IPS DF 19.7 (cell line): ENCODE results near the gene BOC.

Experiments
- DNase-seq: peaks from one replicate; pipeline ENCODE4 v3.0.0-alpha.2; 2013; ENCODE audit warnings: low read depth, low spot score

Gene BOC

DNA sequence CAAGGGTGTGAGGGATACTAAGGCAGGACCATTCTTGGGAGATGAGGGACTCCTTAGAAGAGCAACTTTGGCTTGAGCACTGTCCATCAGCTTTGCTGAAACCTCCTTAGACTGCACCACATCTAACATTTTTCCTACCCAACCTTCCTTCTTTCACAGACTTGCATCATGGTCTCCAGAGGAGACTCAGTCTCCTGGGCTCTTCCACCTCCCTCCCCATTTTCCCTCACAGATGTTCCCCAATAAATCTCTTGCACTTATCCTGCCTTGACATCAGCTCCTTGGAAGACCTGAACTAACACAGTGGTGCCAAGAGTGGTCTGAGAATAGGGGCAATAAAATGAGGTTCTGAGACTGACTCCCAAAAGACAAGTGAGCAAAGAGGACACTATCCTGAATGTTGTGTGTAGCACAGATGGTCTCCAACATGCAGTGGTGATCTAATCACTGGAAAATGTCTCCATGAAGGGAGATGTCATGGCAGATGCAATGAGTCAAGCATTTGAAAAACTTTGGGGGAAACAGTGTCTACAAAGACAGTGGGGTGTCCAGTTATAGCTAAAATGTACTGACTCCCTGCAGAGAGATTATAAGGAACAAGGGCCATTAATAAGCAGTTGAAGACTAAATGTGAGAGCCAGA lies 26.0 kb upstream of the BOC start:
- DNase-seq: no peak

DNA sequence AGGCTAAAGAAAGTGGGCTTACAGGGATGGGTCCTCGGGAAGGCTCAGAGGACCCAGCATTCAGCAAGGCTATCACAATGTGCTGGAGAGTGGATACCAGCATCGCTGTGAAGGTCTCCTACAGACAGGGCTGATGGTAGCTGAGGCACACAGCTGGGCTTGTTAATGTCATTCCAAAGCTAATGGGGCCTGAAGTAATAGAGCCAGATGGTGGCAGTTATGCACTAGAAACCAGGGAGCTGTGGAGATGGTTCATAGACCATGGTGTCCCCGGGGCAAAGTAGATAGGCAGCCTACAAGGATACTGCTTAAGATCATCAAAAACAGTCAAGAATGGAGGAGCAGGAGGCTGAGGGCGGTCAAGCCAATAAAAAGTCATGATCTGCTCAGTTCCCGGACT lies 24.8 kb upstream of the BOC start:
- DNase-seq: no peak

DNA sequence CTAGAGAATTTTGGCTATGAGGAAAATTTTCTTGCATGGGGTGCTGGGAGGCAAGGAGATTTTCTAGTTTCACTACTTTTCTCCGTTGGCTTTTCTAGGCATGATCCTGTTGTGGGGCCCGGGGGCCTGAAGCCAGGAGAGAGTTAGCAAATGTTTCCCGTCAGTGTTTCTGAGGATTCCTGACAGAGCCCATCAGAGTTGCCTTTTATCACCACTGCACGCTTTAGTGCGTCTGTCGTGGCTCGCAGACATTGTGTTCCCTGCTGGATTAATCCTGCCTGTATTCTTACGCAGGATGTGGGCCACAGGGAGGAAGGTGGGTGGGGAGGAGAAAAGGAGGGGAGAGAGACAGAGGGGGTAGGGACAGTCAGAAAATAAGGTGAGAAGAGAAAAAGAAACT lies 18.1 kb upstream of the BOC start:
- no peak for DNase-seq

DNA sequence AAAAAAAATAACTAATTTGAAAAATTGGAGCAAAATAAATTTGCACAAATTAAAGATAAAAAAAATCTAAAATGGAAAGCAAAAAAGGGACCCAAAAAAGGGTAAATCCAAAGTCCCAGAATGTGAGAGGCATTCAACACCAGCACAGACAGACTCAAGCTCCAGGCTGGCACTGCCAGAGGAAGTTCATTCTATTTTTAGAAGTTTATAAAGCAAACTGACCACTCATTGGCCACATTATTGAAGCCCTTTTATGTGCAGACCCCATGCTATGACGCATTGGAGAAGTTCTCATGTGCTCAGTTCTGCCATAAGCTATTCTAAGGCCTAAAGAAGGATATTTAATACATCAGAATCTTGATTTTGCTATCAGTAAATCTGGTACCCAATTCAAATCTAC lies 17.6 kb upstream of the BOC start:
- no peak for DNase-seq

DNA sequence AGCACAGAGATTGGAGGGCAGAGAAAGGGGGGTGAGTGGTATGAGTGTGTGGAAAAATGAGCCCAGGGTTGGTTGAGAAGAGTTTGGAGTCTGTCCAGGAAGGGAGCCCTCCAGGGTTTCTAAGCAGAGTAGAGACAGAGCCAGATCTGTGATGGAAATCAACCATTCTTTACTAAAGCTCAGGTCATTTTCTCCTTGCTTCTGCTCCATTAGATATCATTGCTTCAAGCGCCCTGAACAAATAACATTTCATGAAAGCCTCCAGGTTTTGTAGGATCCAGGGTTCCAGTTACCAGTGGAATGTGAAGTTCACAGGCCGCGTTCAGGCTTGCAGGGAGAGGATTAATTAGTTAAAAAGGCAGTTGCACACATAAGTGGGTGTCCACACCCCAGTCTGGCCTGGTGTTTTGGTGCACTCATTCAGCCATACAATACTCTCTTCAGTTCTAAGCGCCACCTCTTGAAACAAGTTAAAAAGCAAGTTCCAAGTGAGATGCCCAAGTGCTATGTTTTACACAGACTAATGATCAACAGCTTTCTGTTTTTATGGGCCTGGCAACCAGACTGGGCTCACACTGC lies 16.4 kb upstream of the BOC start:
- DNase-seq: no peak

DNA sequence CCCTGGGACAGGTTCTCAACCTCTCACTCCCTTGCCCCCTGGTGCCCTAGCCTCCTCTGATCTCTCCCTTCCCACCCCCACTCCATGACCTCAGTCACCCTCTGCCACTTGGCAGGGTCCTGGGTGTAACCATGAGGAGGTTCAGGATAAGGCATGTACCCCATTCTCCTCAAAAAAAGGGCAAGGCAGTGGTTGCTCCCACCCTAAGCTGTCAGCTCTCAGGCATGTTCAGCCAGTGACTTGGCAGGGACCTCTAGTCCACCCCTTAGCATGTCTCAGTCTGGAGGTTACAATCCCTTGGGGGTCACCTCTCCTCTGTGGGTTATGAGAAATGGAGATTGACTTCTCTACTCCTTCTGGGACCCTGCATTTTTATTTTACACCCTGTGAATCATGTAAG lies 11.0 kb upstream of the BOC start:
- no peak for DNase-seq

DNA sequence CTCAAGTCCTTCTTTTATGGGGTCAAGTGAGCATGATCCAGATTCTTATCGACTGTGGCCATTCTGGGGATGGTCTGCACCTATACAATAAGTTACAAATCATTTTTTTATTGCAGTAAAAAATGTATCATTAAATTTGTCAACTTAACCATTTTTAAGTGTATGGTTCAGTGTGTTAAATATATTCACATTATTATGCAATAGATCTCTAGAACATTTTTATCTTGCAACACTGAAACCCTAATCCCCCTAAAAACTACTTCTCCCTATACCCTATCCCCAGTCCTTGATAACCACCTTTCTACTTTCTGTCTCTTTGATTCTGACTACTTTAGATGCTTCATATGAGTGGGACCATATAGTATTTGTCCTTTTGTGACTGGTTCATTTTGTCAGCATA lies 10.4 kb upstream of the BOC start:
- no peak for DNase-seq

DNA sequence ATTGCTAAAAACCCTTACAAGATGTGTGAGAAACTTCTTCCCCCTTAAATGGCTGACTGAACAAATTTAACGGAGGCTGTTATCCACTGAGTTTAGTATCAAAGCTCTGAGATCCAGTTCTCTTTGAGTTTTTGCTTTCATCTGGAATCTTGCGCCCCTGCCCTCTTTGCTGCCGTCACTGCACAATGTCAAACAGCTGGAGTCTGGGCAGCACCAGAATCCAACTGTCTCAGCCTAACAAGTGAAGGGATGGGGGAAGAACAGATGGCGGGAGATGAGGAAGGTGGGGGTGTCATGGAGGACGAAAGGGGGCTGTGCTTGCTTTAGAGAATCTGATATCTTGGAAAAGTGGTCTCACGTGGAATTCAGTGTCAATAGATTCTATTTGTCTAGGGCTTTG lies 7.0 kb upstream of the BOC start:
- no peak for DNase-seq

DNA sequence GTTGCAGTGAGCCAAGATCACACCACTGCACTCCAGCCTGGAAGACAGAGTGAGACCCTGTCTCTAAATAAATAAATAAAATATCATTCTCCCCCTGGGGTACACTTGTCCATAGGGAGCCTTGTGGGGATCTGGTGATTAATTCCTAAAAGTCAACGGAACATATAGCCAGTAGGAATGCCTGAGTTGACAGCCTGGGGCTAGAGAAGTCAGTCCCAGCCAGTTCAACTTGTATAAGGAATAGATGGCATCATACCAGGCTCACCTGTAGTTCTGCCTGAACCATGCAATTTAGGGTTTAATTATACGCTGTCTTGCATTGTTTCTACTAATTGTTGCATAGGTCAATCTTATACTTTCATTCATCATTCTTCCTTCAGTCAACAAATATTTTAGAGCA lies 5.9 kb upstream of the BOC start:
- no peak for DNase-seq

DNA sequence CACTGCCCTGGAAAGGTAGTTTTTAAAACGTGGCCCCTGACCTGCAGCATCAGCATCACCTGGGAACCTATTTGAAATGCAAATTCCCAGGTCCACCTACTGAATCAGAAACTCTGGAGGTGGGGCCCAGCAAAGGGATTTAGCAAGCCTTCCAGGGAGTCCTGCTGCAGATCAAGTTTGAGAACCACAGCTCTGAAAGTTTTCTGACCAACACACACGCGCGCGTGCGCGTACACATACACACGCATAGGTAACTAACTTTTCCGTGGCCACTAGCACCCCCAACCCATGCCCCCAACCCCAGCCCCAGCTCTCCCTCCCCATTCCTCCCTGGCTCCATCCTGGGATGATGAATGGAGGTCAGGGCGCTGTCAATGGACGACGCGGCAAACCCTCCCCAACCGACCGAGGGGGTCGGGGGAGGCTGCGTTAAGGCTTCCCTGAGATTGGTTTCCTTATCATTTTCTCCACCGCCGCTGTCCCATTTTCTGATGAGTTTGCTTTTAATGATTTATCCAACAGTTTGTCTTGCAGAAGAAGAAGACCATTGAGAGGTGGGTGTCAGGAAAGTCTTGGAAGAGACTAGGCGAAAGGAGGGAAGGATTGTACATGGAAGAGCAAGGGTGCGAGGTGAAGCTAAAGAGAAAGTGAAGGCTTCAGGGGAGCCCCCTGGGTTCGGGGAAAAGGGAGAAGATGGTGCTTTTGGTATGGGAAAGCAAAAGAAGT lies 590 bp upstream of the BOC start:
- no peak for DNase-seq

DNA sequence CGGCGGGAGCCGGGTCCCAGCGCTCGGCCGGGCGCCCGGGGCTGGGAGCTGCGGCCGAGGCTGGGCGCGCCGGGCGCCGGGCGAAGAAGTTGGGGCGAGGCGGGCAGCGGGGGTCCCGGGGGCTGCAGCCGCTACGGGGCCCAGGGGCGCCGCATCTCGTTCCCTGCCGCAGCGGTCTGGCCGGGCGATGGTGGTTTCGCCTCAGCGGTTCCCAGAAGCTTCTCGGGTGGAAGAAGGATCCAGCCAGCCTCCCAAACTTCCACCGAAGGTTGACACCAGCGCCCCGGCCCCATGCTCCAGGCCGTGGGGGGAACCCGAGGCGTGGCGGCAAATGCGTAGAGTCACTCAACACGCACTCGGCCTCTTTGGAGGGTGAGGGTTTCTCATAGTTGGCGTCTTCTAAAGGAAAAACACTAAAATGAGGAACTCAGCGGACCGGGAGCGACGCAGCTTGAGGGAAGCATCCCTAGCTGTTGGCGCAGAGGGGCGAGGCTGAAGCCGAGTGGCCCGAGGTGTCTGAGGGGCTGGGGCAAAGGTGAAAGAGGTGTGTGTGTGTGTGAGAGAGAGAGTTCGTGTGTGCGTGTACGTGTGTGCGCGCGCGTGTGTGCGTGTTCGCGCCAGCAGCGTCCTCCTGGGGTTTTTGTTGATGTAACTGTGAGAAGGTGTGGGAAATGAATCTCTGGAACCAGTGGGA lies 940 bp downstream of the BOC start:
- DNase-seq: no peak

DNA sequence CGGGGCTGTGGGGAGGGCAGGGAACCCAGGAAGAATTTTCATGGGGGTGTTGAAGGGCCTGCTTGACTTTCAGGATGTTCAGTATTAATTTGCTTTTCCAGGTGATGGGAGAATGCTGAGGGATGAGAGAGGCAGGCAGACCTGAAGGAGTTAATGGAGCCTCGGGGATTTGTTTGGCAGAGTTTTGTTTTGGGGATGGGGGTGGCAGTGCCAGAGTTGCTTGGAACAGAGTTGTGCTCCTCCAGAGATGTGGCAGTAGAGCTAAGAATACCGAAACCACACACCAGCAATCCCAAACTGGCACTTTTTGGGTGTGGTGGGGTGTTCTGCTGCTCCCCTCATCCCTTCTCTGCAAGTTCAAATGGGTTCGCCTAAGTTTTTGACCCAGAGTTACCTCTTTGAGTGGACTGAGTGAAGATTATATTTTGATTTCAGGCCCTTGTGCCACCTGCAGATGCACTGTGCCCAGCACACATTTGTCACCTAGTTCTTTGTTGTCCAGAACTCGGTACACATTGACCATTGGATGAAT lies 1.6 kb downstream of the BOC start:
- no peak for DNase-seq

DNA sequence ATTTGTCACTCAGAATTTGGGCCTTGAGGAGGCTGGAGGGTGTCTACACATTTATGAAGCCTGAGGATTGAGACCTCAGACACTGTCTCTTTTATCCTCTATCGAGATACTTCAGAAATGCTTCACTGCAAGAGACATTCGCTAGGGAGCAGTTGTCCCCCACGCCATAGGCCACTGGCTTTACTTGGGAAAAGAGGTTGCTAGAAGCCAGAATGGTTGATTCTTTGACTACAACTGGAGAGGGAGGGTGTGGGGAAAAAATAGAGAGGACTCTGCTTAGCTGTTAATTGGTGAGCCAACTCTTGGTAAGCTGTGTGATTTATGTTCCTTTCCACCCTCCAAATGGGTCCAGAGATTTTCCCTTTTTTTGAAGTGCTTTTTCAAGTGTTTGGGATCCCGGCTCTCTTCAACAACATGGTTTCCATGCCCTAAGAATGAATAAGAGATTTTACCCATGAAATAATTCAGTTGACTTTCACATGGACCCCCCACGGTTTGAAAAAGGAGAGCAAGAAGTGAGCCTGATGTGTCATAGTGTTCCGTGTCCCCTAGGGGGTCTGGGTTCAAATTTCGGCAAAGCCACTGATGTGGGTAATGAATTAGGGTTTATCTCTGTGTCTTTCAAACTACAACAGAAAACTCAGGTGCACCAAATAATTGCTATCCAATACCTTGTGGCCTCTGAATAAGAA lies 2.7 kb downstream of the BOC start:
- no peak for DNase-seq

DNA sequence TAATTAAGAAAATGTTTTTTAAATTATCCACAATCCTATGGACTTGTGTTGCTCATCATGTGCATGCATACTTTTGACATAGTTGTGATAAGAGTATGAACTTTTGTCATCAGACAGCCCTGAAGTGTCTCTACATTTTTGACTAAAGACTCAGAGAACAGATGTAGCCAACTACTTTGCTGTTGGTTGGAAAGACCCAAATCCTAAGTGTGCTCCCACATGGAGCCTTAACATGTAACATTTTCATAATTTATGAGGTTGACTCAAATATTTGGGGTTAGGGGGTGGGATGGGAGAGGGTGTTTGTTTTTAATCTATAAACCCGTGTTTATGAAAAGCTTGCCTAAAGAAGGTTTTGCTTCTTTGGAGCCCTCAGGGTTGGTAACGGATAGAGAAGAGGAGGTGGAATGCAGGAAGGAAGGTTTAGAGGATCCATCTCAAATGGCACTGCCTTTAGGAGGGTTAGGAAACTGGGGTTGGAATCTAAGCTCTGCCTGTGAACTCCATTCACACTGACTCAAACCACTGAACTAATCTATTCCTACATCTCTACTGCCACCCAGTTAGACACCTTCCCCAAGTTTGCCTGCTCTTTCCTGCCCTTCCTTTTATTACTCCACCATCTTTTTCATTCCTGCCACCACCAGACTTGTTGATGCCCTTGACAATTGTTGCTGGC lies 3.7 kb downstream of the BOC start:
- no peak for DNase-seq

DNA sequence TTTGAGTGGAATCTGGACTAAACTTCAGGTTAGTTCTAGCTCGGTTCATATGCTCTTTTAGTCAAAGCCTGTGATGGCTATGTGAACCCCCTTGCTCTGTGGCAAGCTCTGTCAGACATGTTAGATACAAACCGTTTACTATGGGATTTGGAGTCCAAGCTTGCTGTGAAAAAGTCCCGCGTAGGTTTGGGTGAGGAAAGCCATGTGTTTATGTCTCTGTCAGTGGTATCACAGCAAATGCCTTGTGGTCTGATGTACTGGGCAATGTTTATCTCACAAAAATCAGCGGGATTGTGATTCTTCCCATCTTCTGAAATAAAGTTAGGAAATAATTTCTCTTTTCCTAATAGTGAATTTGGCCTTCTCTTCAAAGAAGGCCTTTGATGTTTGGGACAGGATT lies 5.0 kb downstream of the BOC start:
- DNase-seq: no peak

DNA sequence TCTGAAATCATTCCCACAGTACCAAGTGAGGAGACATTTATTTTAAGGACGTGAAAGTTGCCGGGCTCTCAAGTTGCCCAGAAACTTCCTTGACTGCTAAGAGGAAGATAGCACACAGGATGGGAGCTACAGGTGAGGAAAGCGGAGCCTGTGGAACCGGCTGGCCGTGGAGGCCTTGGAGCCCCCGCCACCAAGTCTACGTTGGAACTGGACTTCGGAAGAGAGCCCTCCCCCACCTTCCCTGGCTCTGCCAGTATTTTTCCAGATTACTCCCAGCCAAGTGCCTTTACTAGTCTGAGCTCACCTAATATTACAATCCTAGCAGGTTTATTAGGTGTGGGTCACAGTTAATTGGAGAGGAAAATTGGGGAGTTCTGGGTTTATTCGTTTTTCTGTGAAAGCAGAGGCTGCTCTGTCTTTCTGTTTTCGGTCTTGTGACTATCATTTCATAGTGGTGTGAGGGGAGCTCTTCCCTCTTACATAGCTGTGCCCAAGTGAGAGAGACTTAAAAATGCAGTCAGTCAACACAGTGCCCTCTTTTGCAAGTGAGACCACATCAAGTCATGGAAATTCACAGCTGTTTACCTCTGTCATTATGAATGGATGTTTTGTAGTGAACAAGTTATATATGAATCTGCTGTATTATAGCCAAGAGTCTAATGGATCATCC lies 6.8 kb downstream of the BOC start:
- no peak for DNase-seq

DNA sequence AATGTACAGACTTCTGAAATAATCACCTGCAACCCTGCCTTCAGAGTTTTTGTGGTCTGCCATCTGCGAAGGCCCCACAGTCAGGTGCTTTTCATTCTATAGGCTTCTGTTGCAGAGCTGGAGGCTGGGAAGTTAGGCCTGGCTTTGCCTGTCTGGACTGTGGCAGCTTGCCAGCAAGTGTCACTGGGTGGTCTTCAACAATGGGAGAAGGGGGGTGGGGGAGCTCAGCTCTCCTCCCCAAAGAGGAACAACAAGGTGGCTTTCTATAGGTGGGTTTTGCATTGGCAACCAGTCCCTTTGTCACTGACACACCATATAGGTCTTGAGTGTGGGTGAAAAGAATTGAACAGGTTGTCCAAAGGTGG lies 7.3 kb downstream of the BOC start:
- DNase-seq: no peak

DNA sequence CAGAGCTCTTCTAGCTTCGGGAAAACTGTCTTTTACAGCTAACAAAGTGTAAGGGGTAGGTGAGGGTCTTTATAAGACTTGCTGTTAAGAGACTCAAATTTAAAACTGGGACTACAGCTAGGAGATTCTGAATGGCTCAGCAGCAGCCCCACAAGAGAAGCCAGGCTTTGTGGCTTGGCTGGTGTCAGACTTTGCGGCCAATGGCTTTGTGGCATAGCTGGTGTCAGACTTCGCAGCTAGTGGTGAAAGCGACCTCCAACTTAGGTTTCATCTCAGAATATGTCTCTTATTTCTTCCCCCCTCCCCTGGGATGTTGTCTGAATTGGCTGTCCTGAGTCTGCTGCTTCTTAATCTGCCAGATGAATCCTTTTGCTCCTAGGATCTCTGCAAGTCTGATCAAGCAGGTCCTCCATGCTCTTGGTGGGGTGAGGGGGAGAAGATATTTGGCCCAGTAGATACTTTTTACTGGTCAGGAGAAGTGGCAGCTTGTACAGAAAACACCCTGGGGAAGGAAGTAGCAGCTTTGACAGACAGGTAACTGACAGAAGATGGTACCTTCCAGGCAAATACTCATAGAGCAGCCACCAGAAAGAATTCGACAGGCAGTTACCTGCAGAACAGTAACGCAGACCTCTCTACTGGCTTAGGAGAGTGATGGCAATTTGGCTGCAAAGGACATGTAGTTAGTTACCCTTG lies 8.4 kb downstream of the BOC start:
- DNase-seq: no peak

DNA sequence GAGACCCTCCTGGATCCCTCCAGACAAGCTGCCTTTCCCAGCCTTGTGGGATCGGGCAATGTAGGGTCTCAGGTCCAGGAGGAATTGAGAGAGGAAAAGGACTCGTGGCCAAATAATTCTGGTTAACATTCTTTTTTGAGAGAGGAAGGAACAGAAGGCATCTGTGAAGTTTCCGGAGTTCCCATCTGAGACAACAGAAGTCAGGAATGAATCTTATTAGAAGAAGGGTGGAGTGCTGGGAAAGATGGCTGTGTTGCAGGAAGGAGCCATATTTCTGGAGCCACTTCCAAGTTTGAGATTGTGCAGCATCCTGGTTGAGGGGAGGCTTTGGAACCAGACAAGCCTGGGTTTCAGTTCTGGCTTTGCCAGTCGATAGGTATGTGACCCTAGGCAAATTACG lies 9.4 kb downstream of the BOC start:
- DNase-seq: no peak

DNA sequence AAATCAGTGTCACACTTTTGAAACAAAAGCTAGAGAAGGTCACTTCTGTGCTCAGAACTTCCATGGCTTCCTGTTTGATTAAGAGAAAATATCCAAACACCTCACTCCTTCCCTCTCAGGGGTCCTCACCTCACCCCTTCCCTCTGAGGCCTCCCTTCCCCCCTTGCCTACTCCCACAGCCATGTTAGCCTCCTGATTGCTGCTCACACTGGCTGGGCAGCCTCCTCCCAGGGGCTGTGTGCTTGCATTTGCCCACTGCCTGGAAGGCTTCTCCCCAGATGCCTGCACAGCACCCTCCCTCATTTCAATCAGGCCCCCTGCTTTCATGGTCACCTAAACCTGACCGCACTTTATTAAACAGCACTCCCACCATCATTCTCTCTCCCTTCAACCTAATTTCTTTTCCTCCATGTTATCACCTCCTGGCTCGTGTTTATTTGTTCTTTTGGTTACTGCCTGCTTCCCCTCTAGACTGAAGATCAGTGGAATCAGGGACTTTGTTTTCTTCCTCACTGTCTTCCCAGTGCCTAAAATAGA lies 10.4 kb downstream of the BOC start:
- no peak for DNase-seq
